Pulmonary artery endothelial cell (primary cell): ENCODE results near the gene GRIK1. TPM values are rescaled to one million over a fixed set of nuclear protein-coding genes. Genes with fewer than 3 reads are reported as not detected.

Experiments used
- DNase-seq: peaks from one replicate; pipeline ENCODE4 v3.0.0-alpha.2; 2011; ENCODE audit warnings: low read depth, low spot score
- total RNA-seq: library from RNA; depleted of rRNA; stranded (reverse); fragments of >200 nt; gene quantifications from 2 replicates; pipeline ENCODE4 v1.2.3, GENCODE V29; 2014

GRIK1 gene
- total RNA-seq, 1 donor from 2014 or later = not detected

DNA sequence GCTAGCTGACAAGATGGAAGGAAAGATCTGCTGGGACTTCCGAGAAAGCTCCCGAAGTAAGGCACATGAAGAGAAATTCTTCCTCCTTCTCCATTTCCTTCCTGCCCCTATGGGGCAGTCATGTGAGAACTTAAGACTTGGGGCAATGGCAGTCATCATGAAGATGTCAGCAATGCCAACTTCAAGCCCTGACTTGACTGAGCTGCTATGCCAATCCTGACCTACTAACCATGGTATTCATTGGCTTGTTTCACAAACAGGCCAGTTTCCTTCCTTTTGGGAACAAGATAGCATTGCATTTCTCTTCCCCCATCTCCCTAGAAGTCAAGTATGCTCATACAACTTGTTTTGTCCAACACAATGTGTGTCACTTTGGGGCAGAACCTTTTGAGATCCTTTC is 25.5 kb downstream of the GRIK1 start:
- DNase-seq = no peak

DNA sequence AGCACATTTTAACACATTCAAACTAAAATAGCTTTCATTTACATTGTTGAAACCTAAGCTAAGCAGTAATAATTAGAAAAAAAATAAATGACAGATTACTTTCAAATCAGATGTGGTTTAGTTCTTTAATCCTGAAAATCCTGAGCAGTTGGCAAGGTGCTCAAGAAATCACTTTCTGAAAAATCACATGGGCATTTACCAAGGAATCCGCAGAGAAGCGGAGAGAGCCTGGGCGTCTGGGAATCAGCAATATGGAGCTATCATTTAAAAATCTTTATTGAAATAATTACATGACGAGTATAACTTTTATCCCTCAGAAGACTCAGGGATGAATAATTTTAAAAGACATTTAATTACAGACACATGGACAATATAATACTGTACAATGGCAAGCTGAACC is 30.2 kb downstream of the GRIK1 start:
- DNase-seq = no peak

DNA sequence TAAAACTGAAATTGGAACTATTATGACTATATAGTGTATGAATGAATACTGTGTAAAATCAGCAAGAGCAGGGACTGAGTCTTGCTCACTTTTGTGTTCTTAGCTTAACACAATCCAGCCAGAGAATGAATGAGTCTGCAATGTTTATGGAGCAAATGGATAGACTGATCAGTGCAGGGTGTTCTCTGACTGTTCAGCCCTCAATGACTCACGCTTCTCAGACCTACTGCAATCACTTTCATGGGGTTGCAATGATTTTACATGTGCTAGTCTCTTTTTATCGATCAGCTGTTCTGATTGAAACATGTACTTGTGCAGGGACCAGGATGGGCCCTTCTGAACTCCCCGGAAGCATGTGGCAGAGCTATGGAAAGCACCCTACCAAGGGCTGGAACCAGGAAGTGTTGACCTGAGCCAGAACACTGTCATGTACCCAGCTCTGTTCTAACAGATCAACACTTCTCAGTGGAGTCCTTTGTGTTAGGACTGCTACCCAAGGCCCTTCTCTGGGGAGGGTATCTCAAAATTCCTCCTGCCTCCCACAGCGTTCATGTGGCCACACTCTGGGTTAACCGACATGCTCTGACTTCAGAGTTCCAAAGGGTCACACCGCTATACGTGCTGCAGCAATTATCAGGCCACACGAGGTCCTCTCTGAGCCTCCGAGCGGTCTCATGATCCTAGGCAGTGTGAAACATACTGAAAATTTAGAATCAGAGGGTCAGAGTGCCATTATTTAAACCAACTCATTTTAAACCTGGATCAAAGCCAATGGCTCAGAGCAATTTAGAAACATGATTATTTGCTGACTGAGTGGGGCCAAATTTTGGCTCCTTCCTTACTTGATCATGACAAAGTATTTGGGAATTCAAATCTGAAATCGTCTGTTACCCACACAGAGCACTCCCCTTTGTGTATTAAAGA is 35.2 kb downstream of the GRIK1 start:
- DNase-seq = no peak

DNA sequence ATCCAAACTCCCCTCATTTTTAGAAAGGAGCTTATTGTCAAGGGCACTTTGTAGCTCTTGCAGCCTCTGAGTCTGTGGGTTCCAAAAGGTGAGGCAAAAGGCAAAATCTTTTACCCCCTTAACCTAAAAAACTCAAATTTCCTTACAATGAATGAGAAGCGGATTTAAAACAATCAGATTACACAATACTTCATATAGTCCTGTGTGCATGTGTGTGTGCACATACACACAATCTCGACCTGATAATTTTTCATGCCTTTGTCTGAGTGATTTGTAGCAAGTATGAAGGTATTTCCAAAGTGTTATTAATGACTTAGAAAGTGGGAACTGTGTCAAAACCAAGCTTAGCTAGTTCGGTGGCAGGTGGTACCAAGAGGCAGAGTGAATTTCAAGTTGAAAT is 42.9 kb downstream of the GRIK1 start:
- no peak for DNase-seq

DNA sequence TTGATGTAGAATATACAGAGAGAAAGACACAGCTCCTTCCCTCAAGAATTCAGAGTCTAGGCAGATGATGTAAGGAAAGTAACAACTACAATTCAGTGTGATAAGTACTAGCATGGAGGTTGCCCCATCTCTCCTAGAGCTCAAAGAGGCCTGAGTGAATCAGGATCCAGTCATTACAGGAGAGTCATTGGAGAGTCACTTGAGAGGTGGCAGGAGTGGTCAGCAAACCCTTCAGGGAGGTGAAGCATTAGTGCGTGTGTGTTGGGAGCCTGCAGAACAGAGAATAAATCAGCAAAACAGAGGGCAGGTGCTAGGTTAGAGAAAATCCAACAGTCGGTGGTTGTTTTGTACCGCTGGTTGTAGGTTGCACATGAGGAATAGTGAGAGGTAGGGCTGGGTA is 46.1 kb downstream of the GRIK1 start:
- no peak for DNase-seq

DNA sequence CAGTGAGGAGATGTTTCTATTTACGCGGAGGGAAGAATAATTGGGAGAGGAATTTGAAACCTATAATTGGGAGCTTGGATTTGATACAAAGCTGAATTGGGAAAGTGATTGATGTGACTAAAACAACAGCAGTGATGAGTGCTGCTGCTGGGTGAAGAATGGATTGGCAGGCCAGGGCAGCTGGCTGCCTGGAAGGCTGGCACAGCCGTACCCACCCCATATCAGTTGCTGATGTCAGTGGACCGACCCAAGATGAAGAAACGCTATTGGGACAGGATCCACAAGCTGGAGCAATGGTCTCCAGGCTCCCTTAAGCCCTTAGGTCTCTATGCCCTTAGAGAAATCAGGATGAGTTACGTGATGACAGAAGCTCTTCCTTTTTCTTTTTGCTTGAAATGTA is 47.4 kb downstream of the GRIK1 start:
- DNase-seq = no peak

DNA sequence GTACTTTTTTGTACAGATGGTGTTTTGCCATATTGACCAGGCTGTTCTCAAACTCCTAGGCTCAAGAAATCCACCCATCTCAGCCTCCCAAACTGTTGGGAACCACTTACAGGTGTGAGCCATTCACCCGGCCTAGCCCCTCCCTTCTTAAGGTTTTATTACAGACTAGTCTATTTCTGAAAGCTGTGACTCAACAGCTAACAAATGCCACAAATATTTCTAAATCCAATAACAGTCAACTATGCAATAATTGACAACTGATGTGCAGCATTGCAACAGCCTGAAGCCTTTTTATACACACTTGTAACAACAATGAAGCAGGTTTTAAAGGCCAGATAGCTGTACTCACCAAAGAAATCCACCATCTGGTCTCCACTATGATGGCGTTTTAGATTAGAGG is 51.4 kb downstream of the GRIK1 start:
- DNase-seq = no peak

DNA sequence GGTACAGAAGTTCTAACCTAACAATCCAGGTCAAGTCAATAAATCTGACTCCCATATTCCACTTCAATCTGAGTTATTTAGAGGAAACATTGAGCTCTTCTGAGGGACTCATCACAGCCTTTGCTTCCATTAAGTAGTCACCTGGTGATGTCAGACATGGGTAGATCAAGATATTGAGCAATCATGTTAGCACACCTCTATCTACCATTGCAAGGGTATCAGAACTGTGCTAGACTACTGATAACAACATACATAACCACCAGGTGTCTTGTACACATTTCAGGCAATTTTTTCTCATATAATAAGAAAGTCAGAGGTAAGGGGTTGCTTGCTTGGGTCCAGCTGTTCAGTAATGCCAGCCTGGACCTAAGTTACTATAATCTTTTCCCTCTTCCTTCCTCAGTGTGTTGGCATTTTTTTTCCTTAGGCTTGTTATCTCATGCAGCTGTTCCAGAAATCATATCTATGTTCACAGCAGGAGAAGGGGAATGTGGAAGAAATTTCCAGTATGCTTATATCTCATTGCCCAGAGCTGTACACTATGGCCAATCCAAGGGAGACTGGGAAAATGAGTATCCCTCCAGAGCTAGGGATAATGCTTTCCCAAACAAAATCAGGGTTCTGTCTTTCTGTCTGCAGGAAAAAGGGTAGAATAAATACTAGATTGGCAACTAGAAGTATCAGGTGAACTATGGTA is 52.3 kb downstream of the GRIK1 start:
- no peak for DNase-seq

DNA sequence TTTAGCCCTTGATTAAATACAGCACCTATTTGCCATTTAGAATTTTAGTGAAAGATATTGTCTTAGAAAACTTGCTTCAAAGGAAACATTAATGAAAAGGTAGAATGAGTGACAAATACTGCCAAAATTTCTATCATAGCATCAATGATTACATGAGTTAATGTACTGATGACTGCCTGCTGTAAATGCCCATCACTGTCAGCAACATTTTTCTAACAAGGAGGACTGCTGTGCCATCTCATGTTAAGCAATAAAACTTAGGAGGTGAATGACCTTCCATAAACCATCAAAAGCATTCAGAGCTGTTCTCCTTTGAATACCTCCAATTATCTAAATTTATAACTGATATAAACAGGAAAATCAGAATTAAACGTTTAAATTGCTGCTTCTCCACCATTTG is 54.3 kb downstream of the GRIK1 start:
- DNase-seq = no peak

DNA sequence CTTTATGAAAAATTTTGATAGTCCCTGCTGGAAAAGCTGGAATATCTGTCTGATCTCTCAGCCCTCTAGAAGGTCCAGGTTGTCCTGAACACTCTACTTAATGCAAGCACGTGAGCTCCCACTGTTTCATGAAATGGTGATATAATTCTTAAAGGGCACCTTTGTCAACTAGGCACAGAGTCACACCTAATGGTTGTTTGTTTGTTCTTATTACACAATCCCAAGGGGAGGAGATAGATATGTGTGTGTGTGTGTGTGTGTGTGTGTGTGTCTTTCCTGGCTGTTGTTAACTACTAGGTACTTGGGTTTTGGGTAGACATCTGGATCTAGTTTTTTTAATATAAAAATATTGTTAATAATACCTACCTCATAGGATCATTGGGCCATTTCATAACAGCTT is 63.9 kb downstream of the GRIK1 start:
- DNase-seq = no peak

DNA sequence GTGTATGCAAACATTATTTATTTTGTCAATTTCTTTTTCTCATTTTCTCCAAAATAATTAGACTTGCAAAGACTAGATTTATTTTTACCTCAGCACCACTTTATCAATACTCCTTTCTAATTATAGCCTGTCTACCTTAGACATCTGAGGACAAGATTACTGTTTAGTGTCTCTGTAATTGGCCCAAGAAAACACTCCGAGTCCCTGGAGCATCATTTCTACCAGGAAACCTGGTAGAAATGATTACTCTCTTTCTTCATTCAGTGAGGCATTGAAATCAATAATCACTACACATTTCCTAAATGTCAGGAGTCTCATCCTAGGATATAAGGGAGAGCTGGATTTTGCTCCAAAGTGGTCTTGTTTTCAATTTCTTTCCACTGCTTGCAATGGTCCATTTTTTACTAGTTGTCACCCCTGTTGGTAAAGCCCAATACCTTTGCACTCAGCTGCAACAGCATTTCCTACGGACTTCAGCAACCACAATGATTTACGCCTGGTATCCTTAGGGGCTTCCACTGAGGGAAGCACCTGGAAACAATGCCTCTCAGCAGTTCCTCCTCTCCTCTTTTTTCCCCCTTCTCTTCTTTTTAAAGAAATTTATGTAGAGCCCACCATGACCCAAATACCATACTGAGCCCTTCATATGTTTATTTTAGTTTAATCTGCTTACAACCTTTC is 64.6 kb downstream of the GRIK1 start:
- DNase-seq = no peak

DNA sequence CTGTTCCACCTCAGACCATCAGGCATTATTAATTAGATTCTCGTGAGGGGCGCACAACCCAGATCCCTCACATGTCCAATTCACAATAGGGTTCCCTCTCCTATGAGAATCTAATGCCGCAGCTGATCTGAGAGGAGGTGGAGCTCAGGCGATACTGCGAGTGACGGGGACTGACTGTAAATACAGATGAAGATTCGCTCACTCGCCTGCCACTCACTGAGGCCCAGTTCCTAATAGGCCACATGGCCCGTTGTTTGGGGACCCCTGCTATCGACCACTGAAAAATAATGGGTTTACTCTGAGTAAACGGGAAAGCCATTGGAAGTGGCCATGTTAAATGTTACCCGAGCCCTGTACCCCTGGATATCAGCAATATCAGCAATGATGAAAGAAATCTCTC is 65.9 kb downstream of the GRIK1 start:
- no peak for DNase-seq

DNA sequence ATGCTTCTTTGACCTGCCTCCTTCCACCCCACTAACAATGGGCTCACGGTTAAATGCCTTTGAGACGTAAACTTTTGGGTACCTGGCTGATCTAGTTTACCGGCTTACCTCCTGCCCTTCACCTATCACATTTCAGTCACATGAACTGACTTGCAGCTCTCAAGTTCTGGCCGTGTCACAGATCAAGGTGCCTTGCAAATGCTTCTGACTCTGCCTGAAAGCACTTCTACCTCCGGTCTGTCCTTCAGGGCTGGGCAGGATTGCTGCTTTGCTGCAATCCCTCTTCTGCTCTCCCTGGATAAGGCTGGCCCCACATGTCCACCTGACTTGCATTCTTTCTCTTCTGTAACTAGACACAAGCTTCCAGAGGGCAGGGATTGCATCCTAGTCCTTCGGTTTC is 69.0 kb downstream of the GRIK1 start:
- no peak for DNase-seq

DNA sequence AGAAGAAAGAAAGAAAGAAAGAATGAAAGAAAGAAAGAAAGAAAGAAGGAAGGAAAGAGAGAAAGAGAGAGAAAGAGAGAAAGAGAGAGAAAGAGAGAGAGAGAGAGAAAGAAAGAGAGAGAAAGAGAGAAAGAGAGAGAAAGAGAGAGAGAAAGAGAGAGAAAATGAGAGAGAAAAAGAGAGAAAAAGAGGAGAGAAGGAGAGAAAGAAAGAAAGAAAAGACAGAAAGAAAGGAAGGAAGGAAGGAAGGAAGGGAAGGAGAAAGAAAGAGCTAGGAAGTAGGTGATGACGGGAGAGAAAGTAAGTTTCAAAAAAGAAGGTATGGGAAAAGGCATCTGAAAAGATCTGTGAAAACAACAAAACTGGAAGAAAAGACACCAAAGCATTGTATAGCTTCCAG is 72.0 kb downstream of the GRIK1 start:
- no peak for DNase-seq

DNA sequence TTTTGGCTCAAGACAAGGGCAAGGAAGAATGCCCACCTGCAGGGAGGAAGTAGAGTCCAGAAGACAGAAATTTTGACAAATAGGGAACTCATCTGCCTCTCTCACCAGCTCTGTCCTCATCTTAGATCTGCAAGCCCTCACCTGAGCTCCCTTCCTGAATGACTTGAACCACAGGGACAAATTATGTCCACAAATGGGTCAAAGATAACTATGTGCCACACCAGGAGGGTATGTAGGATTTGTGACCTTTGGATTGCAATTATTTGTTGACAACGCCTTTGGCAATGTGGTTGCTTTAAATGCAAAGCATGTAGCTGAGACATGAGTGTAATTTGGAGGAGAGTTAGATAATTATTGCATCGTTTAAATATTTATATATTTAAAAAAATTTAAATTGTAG is 79.5 kb downstream of the GRIK1 start:
- DNase-seq = no peak

DNA sequence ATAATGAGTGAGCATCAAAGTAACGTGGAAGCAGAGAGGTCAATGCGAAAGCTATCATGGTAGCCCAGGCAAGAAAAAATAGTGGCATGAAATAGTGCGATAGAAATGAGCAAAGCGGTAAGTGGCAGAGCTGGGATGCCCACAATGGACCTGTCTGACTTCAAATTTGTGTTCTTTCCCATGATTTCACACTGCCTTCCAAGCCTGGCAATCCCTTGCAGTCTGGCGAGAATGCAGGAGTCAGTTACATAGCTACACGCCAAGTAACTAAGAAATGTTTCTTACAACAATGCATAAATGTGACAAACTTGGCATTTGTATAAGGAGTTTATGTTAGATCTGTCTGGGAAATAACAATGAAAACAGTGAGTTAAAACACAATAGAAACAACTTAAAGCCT is 82.6 kb downstream of the GRIK1 start:
- no peak for DNase-seq

DNA sequence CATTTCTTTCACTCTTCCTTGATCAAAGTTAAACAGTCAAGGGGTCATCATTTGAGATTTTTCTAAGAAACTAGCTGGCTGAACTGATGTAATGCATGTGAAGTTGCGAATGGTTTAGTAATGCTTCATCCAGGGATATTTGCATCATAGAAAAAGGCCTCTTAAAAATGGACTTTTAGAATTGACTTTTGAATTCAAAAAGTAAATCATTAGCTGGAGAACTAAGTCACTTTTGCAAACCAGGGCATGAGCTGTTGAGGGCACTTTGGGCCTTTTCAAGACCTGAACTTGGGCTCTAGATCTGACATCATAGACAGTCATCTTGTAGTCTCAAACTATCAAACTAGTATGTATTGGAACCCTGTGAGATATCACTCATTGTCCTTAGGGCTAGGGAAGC is 85.0 kb downstream of the GRIK1 start:
- DNase-seq = no peak

DNA sequence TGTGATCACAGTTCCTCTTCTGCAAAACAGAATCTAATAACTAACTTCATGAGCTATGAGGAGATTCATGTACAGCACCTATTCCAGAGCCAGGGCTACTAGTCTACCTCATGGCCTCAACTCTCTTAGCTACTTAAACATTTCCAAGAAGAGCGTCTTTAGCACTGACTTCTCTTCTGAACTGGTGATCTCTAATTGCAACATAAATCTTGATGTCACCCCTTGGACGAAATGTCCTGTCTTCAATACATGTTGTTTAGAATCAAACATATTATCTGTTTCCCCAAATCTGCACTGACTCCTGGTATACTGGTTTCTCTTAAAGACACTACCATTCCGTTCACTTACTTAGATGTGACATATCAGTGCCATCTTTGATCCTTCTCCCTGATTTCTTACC is 88.2 kb downstream of the GRIK1 start:
- no peak for DNase-seq

DNA sequence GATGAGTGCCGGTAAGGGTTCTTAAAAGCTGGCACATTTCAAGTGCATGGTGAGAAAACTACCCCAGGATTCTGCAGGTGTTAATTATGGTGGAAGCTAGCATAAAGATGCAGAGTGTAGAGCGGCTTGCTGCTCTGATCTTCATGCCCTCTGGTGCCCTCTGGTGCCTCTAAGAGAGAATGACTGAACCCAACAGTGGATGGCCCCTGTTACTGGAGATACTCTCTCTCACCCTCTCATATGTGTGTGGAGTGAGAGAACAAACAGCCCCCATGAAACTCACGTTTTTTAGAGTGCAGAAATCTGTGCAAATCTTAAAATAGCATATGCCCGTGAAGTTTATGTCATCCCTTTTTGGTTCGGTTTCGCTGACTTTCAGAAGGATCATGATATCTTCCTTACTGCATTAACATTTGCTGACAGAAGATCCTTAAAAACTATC is 90.0 kb downstream of the GRIK1 start:
- peak; percentile 11 for DNase-seq

DNA sequence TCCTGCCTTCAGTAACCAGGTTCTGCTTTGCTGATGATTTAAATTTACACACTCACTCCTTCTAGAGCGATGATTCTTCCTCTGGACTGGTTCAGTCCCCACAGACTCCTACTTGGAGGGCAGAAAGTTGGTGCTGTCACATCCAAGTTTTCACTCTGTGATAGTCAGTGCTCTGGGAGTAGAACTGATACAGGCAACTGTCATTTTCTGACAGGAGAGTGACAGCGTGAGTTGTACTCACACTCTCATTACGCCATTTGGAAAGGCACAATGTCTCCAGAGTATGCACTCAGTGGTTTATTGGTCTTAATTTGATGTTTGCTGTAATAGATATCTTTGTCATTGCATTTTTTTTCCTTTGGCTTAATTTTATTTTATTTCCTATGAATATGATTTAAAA is 96.0 kb downstream of the GRIK1 start:
- DNase-seq = no peak

DNA sequence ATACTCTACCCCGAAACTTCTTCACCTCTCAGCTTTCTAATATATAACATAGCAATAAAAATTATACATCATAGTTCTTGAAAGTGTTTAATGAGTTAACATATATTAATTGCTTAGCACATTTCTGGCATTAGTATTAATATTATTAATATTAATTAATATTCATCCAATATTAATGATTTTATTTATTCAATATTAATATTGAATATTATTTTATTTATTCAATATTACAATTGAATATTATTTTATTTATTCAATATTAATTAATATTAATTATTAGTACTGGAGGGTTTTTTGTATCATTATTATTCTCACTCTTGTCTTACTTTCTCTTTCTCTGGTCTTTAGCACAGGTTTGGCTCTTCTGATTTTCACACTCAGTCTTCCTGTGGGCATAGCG is 105.2 kb downstream of the GRIK1 start:
- no peak for DNase-seq

DNA sequence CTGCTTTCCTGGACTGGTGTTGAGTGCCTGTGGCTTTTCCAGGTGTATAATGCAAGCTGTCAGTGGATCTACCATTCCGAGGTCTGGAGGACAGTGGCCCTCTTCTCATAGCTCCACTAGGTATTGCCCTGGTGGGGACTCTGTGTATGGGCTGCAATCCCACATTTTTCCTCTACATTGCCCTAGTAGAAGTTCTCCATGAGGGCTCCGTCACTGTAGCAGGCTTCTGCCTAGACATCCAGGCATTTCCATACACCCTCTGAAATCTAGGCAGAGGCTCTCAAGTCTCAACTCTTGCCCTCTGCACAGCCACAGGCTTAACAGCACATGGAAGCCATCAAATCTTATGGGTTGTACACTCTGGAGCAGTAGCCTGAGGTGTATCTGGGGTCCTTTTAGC is 107.6 kb downstream of the GRIK1 start:
- no peak for DNase-seq
